GM12878 (cell line): ENCODE results near the gene VEPH1.

ENCODE experiments used
- CBFB ChIP-seq: IDR thresholded peaks from 2 replicates; pipeline ENCODE4 v1.6.1; 2016; ENCODE audit warnings: antibody characterized with exemption, low read depth
- CREM ChIP-seq: IDR thresholded peaks from 2 replicates; pipeline ENCODE4 v1.6.1; 2014; ENCODE audit warnings: antibody characterized with exemption, low read depth
- ESRRA ChIP-seq: IDR thresholded peaks from 2 replicates; pipeline ENCODE4 v1.6.1; 2012; ENCODE audit warnings: mild to moderate bottlenecking, low read length, improper control_type of control experiment
- EZH2 ChIP-seq: IDR thresholded peaks from 2 replicates; pipeline ENCODE4 v1.6.1; 2012; ENCODE audit warnings: low read depth, mild to moderate bottlenecking, control low read depth, inconsistent platforms, low read length, borderline replicate concordance; ENCODE audit not compliant: control insufficient read depth
- FOXK2 ChIP-seq: fragments of 450-650 bp; IDR thresholded peaks from 2 replicates; pipeline ENCODE4 v1.6.1; 2017; ENCODE audit warnings: mild to moderate bottlenecking, moderate library complexity
- HDAC6 ChIP-seq: fragments of 200-600 bp; sonication (generic); IDR thresholded peaks from one replicate; pipeline ENCODE4 v1.8.0; 2017; ENCODE audit warnings: antibody characterized with exemption; ENCODE audit not compliant: unreplicated experiment
- NBN ChIP-seq: fragments of 450-650 bp; IDR thresholded peaks from 2 replicates; pipeline ENCODE4 v1.6.1; 2016
- NFYB ChIP-seq: IDR thresholded peaks from 2 replicates; pipeline ENCODE4 v1.6.1; 2011; ENCODE audit warnings: low read depth, mild to moderate bottlenecking, low read length, improper control_type of control experiment, moderate library complexity; ENCODE audit not compliant: insufficient read depth
- POLR2AphosphoS5 ChIP-seq: IDR thresholded peaks from 2 replicates; pipeline ENCODE4 v1.6.1; 2011; ENCODE audit warnings: mild to moderate bottlenecking, low read length, inconsistent platforms
- SMC3 ChIP-seq: IDR thresholded peaks from 2 replicates; pipeline ENCODE4 v1.6.1; 2011; ENCODE audit warnings: low read length, improper control_type of control experiment, borderline replicate concordance
- TAF1 ChIP-seq: IDR thresholded peaks from 2 replicates; pipeline ENCODE4 v1.6.1; 2011; ENCODE audit warnings: mild to moderate bottlenecking, low read depth, low read length, borderline replicate concordance
- TCF7 ChIP-seq: IDR thresholded peaks from 2 replicates; pipeline ENCODE4 v1.6.1; 2014; ENCODE audit warnings: antibody characterized with exemption, borderline replicate concordance
- TF ChIP-seq, protein P1 (sequence below), 3 experiments: IDR thresholded peaks in 2 of 3; conservative IDR thresholded peaks in 1 of 3; 2 replicates each; pipeline ENCODE4 v1.5.1; 2011; ENCODE audit warnings: low read depth in 3 of 3, low read length in 3 of 3, mild to moderate bottlenecking in 3 of 3, control low read depth in 2 of 3, moderate library complexity in 2 of 3, inconsistent platforms in 1 of 3, mixed read lengths in 1 of 3; ENCODE audit not compliant: control insufficient read depth in 2 of 3, insufficient read depth in 1 of 3; ENCODE audit errors: extremely low read depth in 1 of 3
- TF ChIP-seq, protein P2 (sequence below): IDR thresholded peaks from 2 replicates; pipeline ENCODE4 v1.6.1; 2012; ENCODE audit warnings: mild to moderate bottlenecking, low read depth, low read length

DNA sequence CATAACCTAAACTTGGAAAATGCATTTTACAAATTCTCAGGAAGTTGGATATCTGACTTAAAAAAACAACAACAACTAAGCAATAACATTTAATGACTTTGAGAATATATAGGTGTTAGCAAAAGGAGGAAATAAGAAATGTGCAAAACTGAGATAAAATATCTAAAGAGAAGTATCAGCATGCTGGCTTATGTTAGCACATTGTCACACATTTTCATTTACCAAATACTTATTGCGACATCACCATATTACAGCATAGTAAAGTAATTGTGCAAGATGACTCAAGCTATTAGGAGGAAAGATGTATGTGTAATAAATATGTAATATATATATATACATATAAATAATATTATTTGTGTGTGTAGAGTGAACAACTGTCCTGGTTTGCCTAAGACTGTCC lies 57.4 kb downstream of the VEPH1 start:
- TF ChIP-seq, protein P1, sequence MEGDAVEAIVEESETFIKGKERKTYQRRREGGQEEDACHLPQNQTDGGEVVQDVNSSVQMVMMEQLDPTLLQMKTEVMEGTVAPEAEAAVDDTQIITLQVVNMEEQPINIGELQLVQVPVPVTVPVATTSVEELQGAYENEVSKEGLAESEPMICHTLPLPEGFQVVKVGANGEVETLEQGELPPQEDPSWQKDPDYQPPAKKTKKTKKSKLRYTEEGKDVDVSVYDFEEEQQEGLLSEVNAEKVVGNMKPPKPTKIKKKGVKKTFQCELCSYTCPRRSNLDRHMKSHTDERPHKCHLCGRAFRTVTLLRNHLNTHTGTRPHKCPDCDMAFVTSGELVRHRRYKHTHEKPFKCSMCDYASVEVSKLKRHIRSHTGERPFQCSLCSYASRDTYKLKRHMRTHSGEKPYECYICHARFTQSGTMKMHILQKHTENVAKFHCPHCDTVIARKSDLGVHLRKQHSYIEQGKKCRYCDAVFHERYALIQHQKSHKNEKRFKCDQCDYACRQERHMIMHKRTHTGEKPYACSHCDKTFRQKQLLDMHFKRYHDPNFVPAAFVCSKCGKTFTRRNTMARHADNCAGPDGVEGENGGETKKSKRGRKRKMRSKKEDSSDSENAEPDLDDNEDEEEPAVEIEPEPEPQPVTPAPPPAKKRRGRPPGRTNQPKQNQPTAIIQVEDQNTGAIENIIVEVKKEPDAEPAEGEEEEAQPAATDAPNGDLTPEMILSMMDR (IDR thresholded peaks at IDR 0.05 in 2 of 3, conservative IDR thresholded peaks at IDR 0.05 in 1 of 3; ENCODE audit: control insufficient read depth in 2 of 3, extremely low read depth in 1 of 3, insufficient read depth in 1 of 3, low read depth in 3 of 3, low read length in 3 of 3): no peak
- TF ChIP-seq EZH2 (no peak), SMC3 (no peak), TAF1 (no peak), NFYB (no peak), HDAC6 (no peak), NBN (no peak), CBFB (no peak), FOXK2 (no peak), TCF7 (no peak), POLR2AphosphoS5 (no peak), CREM (no peak), ESRRA (no peak)
- TF ChIP-seq, protein P2, sequence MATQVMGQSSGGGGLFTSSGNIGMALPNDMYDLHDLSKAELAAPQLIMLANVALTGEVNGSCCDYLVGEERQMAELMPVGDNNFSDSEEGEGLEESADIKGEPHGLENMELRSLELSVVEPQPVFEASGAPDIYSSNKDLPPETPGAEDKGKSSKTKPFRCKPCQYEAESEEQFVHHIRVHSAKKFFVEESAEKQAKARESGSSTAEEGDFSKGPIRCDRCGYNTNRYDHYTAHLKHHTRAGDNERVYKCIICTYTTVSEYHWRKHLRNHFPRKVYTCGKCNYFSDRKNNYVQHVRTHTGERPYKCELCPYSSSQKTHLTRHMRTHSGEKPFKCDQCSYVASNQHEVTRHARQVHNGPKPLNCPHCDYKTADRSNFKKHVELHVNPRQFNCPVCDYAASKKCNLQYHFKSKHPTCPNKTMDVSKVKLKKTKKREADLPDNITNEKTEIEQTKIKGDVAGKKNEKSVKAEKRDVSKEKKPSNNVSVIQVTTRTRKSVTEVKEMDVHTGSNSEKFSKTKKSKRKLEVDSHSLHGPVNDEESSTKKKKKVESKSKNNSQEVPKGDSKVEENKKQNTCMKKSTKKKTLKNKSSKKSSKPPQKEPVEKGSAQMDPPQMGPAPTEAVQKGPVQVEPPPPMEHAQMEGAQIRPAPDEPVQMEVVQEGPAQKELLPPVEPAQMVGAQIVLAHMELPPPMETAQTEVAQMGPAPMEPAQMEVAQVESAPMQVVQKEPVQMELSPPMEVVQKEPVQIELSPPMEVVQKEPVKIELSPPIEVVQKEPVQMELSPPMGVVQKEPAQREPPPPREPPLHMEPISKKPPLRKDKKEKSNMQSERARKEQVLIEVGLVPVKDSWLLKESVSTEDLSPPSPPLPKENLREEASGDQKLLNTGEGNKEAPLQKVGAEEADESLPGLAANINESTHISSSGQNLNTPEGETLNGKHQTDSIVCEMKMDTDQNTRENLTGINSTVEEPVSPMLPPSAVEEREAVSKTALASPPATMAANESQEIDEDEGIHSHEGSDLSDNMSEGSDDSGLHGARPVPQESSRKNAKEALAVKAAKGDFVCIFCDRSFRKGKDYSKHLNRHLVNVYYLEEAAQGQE: no peak
